ENCODE data around the gene DNAJC15. TPM values are rescaled to one million over a fixed set of nuclear protein-coding genes. Genes with fewer than 3 reads are reported as not detected.

DNAJC15 gene
- total RNA-seq, 1 donor from 2014 or later = 35.6 TPM

- intact Hi-C loops (cut with DNase I) = no loop called here
- no peak for DNase-seq (ENCODE audit: missing footprints)
- no peak for ATAC-seq
Observed at GRCh38 chr13:43107780-43108179, 84.4 kb downstream of the DNAJC15 start.

DNA sequence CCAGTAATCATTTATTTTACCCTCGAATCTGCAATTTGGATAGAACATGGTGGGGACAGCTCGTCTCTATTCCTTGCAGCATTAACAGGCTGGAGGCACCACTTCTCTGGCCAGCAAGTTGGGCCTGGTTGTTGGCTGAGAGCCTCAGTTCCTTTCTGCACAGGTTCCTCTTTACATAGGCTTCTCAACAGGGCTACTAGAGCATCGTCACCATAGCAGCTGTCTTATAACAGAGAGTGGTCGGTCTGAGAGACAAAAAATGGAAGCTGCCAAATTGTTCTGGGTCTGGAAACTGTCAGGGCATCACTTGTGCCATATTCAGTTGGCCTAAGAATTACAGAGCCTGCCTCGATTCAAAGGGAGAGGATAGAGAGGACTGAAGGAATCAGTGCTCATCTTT lies 86.7 kb downstream of the DNAJC15 start:
- DNase-seq (ENCODE audit: missing footprints) = no peak
- ATAC-seq = no peak
- intact Hi-C loops (cut with DNase I) = no loop called here

DNA sequence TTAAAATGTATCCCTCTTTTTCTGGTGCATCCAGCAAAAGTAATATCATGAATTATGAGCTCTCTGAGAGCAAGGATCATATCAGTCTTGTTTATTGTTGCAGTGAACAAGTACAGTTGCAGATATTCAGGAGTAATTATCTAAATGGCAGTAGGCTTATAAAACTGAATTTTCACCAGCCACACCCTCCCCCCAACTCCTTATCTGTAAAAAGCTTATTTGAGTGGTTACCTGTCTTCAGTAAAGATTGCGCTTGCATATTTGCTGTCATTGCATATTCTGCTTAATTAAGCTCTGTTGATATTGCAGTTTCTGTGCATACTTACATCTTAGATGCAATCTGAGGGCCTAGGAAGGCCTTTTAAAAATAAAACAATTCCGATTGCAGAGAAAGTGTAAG lies 87.3 kb downstream of the DNAJC15 start:
- DNase-seq (ENCODE audit: missing footprints) (no peak), ATAC-seq (no peak)
- intact Hi-C loops (cut with DNase I) = no loop called here

DNA sequence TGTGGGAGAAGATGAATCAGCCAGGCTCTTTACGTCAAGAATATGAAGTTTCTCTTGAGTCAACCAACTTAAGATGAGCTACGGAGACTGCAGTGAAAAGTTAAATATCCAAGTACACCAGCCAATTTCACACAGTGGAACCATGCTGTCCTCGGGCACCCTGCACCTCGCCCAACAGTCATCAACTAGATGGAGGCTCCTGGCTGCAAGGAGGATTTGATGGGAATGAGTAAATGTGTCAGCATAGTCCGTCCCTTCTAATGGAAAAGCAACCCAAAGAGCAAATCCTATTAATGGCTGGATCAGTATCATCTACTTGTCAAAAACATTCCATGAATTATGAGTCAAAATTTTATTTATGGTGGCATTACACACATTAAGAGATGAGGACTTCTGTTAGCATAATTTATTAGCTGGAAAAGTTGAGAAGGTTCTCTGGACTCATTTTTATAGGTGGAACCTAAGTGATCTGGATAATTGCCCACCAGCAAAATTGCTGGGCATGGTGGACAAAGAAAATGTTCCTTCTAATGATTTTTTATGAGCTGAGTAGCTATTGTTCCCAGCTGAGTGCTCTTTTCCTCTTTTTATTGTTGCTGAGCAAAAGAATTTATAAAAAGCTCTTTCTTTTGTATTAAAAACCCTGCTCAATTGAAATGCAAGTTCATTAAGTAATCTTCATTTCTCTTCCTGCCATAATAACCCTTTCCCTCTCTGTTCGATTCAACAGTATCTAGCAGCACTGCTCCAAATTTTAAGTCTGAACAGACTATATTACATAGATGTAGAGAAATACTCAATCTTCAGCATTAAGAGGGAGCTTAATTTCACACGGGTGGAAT lies 88.4 kb downstream of the DNAJC15 start:
- intact Hi-C loops (cut with DNase I) = no loop called here
- no peak for ATAC-seq

GRCh38 chr13:43113603-43114002 lies 90.2 kb downstream of the DNAJC15 start:
- ATAC-seq = no peak
- intact Hi-C loops (cut with DNase I) = no loop called here

More for the DNA sequence above, 88.4 kb downstream of the DNAJC15 start:
- no peak for DNase-seq (ENCODE audit: missing footprints)

GRCh38 chr13:43114504-43114903 lies 91.1 kb downstream of the DNAJC15 start:
- intact Hi-C loops (cut with DNase I) = no loop called here
- ATAC-seq (no peak), DNase-seq (ENCODE audit: missing footprints) (no peak)

More at GRCh38 chr13:43113603-43114002, 90.2 kb downstream of the DNAJC15 start:
- DNase-seq (ENCODE audit: missing footprints) = no peak

DNA sequence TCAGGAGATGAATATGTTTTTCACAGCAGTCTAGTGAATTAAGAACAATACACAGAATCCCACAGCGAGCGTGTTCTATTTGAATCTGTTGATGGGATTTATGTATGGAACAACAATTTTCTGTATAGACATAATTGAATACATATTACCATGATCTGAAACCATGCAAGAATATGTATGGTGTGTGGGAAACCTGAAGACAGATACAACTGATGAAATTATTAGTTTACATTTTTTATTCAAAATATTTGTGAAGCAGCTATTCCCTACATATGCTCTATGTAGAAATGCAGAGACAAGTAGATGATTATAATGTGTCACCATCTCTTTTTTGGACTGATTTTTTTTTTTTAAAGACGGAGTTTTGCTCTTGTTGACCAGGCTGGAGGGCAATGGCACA lies 91.8 kb downstream of the DNAJC15 start:
- ATAC-seq = no peak
- intact Hi-C loops (cut with DNase I) = no loop called here
- no peak for DNase-seq (ENCODE audit: missing footprints)

- DNase-seq (ENCODE audit: missing footprints) = no peak
- intact Hi-C loops (cut with DNase I) = no loop called here
- ATAC-seq = no peak
Observed at GRCh38 chr13:43116242-43116641, 92.9 kb downstream of the DNAJC15 start.

- ATAC-seq = no peak
Observed at GRCh38 chr13:43118521-43118920, 95.1 kb downstream of the DNAJC15 start.

DNA sequence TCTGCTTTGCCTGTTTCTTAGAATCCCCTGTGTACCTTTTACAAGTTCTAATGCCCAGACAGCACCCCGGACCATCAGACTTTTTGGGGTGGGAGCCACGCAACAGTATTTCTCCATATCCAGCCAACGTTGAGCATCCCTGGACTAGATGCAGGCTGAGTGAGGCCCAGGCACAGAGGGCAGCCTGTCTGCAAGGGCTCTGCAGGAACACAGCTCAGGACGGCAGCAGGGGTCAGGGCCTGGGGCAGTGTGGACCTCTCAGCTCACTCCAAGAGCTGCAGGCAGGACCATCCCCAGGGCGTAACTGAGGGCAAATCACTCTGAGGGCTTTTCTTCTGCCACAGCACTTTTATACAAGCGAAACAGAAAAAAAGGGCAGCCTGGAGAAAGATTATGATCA lies 95.8 kb downstream of the DNAJC15 start:
- intact Hi-C loops (cut with DNase I) = no loop called here
- DNase-seq (ENCODE audit: missing footprints) (no peak), ATAC-seq (no peak)

More at GRCh38 chr13:43118521-43118920, 95.1 kb downstream of the DNAJC15 start:
- intact Hi-C loops (cut with DNase I) = no loop called here
- DNase-seq (ENCODE audit: missing footprints) = no peak

DNA sequence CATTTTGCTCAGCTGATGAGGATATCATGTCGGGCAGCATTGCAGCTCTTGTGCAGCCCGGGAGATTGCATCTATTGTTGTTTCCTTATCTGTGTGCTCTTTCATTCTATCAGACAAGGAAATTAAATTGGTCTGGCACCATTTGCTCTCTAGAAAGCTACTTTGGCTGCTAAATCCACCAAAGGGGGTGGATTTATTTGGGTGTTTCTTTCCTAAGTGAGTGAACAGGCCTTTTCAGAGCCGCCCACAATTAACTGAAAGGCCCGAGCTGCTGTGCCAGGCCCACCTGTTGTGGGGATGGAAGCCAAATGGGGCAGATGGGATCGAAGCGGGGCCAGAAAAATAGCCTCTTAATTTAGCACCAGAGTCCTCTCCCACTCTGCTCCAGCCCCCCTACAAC lies 99.4 kb downstream of the DNAJC15 start:
- ATAC-seq (no peak), DNase-seq (ENCODE audit: missing footprints) (no peak)
- intact Hi-C loops (cut with DNase I) = no loop called here

GRCh38 chr13:43123856-43124255 lies 100.5 kb downstream of the DNAJC15 start:
- intact Hi-C loops (cut with DNase I) = no loop called here
- no peak for DNase-seq (ENCODE audit: missing footprints)
- no peak for ATAC-seq

DNA sequence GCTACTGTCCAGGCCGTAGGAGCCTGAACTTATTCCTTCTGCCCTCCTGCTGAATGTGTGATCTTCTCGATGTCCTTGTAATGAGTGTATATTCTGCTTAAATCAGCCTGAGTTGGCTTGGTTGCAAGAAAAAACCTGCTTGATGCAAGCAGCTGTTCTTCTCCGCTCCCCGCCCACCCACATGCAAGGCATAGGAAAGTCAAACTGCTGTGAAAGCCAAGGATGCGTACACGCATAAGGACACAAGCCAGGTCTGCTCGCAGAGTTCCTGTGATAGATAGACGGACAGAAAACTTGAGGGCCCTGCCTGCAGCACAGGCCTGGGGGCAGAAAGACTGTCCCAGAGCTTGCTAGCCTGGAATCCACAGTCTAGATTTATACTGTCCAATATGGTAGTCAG lies 101.1 kb downstream of the DNAJC15 start:
- ATAC-seq (no peak), DNase-seq (ENCODE audit: missing footprints) (no peak)
- intact Hi-C loops (cut with DNase I) = no loop called here

DNA sequence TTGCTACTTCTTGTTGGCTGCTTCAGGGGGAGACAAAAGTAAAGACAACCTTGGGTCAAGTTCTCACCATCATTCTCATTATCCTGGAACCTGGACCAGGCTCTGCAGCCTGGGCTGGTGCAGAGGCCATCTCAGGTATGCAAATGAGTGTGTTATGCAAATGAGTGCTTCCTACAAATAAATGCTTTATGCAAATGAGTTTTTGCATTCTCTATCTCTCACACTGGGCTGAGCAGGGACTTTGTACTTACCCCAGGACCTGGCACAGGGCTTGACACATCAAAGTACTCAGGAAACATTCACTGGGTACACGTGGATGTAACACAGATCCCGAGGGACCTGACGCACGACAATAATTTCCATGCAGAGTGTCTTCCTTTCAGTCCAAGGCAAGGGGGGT lies 103.0 kb downstream of the DNAJC15 start:
- DNase-seq (ENCODE audit: missing footprints) (no peak), ATAC-seq (no peak)
- intact Hi-C loops (cut with DNase I) = no loop called here

GRCh38 chr13:43127103-43127798 lies 103.9 kb downstream of the DNAJC15 start:
- peak; percentile 64 for ATAC-seq
- intact Hi-C loops (cut with DNase I) = no loop called here
- no peak for DNase-seq (ENCODE audit: missing footprints)

GRCh38 chr13:43127827-43128226 lies 104.4 kb downstream of the DNAJC15 start:
- ATAC-seq = peak; percentile 73
- intact Hi-C loops (cut with DNase I) = no loop called here

GRCh38 chr13:43128504-43128961 lies 105.1 kb downstream of the DNAJC15 start:
- intact Hi-C loops (cut with DNase I) = no loop called here
- ATAC-seq (no peak), DNase-seq (ENCODE audit: missing footprints) (no peak)

More at GRCh38 chr13:43127827-43128226, 104.4 kb downstream of the DNAJC15 start:
- DNase-seq (ENCODE audit: missing footprints) = no peak

- intact Hi-C loops (cut with DNase I) = no loop called here
- DNase-seq (ENCODE audit: missing footprints) (no peak), ATAC-seq (no peak)
Observed at GRCh38 chr13:43129066-43129465, 105.7 kb downstream of the DNAJC15 start.

GRCh38 chr13:43129511-43130110 lies 106.2 kb downstream of the DNAJC15 start:
- ATAC-seq (no peak), DNase-seq (ENCODE audit: missing footprints) (no peak)
- intact Hi-C loops (cut with DNase I) = loop anchor here (5.0 to 10.0 kb wide), 4 partner anchors 247 to 535 kb away; no protein-coding TSS in a partner anchor

Measured in Right ventricle myocardium inferior (tissue), 1 donor.